ENCODE measurements around the gene LRRFIP1. TPM values are rescaled to one million over a fixed set of nuclear protein-coding genes. Genes with fewer than 3 reads are reported as not detected.

LRRFIP1 gene
- total and polyA plus RNA-seq, 9 donors: 27.4 to 71.1 (median 56.1) TPM

DNA sequence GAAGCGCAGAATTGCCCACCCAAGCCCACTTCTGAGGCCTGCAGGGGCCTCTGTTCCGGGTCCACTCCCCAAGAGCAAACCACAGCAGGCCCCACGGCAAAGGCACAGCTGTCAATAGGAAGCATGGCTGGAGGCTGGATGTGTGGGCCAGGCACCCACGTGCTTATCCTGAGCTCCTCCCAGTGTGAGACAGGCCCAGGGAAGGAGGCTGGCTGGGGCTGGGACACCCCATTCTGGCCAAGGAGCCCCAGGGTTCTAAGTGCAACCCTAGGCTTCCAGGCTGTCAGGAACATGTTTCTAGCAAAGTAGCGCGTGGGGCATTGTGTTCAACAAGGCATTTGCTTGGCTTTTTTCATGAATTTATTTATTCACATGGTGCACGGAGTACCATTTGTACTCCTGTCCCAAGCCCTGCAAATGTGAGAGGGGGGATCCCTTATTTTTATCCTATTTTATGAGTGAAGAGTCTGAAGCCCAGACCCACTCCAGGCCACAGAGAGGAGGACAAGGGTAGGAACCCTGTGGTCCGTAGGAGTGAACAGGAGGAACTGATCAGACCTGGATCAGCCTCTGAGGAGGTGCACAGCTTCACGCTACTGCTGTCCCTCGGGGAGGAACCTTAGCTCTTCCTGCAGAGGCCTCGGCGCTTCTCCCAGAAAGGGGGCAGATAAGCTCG, 30.7 kb upstream of the LRRFIP1 start:
- H3K9me3 ChIP-seq: no peaks in the 10 kb centered on the region
- no peak overlapping the region for H3K4me3 ChIP-seq
- no peak overlapping the region for H3K27ac ChIP-seq
- H3K36me3 ChIP-seq: no peaks in the 10 kb centered on the region
- intact Hi-C loops (cut with DNase I): no loop called here
- WGBS, 3 donors: 85 to 87% (median 87%) methylated on average over 13 of the region's 13 CpGs
- TF ChIP-seq EP300 (IDR thresholded peaks at IDR 0.05): no peak
- TF ChIP-seq, protein P1, sequence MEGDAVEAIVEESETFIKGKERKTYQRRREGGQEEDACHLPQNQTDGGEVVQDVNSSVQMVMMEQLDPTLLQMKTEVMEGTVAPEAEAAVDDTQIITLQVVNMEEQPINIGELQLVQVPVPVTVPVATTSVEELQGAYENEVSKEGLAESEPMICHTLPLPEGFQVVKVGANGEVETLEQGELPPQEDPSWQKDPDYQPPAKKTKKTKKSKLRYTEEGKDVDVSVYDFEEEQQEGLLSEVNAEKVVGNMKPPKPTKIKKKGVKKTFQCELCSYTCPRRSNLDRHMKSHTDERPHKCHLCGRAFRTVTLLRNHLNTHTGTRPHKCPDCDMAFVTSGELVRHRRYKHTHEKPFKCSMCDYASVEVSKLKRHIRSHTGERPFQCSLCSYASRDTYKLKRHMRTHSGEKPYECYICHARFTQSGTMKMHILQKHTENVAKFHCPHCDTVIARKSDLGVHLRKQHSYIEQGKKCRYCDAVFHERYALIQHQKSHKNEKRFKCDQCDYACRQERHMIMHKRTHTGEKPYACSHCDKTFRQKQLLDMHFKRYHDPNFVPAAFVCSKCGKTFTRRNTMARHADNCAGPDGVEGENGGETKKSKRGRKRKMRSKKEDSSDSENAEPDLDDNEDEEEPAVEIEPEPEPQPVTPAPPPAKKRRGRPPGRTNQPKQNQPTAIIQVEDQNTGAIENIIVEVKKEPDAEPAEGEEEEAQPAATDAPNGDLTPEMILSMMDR (IDR thresholded peaks at IDR 0.05): no peak
- no peak for TF ChIP-seq POLR2A (IDR thresholded peaks at IDR 0.05)
- DNase-seq: peak in 2 of 5 donors; percentile 14 to 18
- no peaks in the 10 kb centered on the region for H3K4me1 ChIP-seq (ENCODE audit: insufficient read depth)
- H3K27me3 ChIP-seq: no peaks in the 10 kb centered on the region

DNA sequence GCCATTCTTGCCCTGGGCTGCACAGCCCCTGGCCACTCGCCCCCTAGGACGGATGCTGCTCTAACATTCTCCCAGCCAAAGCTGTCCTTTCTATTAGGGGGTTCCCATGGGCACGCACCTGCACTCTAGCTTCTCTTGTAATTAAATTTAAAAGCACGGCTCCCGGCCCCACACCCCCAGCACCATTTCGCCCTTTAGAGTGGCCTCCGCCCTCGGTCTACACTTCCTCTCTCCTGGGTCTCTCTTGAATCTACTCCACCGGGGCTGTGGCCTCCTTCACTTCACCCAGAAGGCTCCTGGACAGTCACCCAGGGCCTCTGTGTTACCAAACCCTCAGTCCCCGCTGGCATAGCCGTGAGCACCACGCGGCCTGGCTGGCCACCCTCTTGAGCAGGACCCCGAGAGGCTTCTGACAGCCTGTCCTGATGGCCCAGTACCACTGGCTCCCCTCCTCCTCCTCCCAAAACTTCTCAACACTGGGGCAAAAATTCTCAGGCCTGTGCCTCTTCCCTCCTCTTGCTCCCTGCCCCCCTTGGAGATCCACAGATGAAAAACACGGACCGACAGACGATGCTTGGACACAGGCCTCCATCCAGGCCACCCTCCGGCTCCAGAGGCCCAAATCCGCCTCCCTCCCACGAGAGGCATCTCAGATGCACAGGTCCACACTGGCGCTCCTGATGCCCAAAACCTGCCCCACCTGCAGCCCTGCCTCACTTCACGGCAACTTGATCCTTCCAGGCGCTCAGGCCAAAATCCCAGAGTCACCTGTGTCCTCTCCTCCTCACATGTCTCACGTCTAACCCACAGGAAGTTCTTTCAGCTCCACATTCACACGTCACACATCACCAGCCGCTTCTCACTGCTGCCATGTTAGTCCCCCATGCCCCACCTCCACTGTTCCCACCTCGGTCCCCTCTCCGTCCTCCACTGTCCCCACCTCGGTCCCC, 29.9 kb upstream of the LRRFIP1 start:
- no peaks in the 10 kb centered on the region for H3K4me1 ChIP-seq (ENCODE audit: insufficient read depth)
- no peak overlapping the region for H3K4me3 ChIP-seq
- no peaks in the 10 kb centered on the region for H3K36me3 ChIP-seq
- H3K27ac ChIP-seq: no peak overlapping the region
- H3K27me3 ChIP-seq: no peaks in the 10 kb centered on the region
- H3K9me3 ChIP-seq: no peaks in the 10 kb centered on the region
- TF ChIP-seq EP300 (IDR thresholded peaks at IDR 0.05) (no peak), POLR2A (IDR thresholded peaks at IDR 0.05) (no peak)
- TF ChIP-seq, protein P1 (IDR thresholded peaks at IDR 0.05): no peak
- WGBS, 3 donors: 92 to 94% (median 93%) methylated on average over 29 of the region's 29 CpGs
- intact Hi-C loops (cut with DNase I): no loop called here
- peak in 2 of 5 donors; percentile 18 to 21 for DNase-seq

DNA sequence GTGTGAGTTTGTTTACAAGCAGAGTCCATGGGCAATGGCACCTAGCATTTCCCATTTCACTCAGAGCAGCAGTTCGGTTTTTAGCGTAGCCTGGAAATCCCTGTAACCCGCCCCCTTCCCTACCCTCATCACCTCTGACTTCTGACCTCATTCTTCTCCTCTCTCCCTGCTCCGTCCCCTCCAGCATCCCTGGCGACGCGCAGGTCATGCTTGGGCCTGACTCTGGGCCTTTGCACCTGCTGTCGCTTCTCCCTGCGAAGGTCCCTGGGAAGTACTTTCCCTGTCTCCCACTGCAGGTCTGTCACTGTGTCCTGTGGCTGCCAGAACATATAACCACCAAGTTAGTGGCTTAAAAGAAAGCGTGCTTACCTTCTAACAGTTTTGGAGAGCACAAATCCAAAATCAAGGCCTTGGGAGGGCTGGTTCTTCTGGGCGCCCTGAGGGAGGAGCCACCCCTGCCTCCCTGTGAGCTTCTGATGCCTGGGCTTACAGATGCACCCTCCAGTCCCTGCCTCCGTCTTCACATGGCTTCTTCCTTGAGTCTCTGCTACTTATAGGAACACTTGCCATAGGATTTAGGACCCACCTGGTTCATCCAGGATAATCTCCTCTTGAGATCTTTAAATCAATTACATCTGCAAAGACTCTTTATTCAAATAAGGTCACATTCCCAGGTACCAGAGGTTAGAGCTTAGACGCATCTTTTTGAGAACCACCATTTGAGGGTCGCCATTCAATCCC, 28.7 kb upstream of the LRRFIP1 start:
- intact Hi-C loops (cut with DNase I): no loop called here
- WGBS, 3 donors: 89 to 96% (median 94%) methylated on average over 14 of the region's 14 CpGs
- TF ChIP-seq POLR2A (IDR thresholded peaks at IDR 0.05): no peak
- Histone ChIP-seq H3K4me1 (ENCODE audit: insufficient read depth) (no peaks in the 10 kb centered on the region), H3K27me3 (no peaks in the 10 kb centered on the region), H3K36me3 (no peaks in the 10 kb centered on the region), H3K4me3 (no peak overlapping the region), H3K27ac (no peak overlapping the region), H3K9me3 (no peaks in the 10 kb centered on the region)
- peak in 1 of 5 donors; percentile 16 for DNase-seq

DNA sequence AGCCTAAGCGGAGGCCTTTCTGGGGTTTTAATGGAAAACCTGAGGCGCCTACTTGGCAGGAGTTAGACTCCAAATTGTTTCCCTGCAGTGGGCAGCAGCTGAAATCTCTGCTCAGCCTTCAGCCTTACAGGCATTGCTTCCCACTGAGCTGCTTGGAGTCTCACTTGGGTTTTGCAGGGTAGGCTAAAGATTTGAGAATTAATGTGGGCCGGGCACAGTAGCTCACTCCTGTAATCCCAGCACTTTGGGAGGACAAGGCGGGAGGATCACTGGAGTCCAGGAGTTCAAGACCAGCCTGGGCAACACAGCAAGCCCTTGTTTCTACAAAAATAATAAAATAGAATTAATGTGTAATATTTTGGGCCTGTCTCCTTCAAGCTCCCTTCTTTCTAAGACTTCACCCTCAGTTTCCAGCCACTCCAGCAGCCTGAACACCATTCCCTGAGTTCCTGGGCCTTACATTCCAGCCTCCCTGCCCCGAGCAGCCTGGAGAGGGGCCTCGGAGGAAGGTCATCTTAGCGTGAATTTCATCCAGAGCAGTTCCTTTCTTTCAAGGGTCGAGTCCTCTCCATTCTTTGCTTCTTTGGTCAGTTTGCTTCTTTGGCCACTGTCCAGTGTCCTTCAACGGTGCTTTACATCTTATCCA, 27.8 kb upstream of the LRRFIP1 start:
- H3K27me3 ChIP-seq: no peaks in the 10 kb centered on the region
- H3K9me3 ChIP-seq: no peaks in the 10 kb centered on the region
- no peaks in the 10 kb centered on the region for H3K4me1 ChIP-seq (ENCODE audit: insufficient read depth)
- TF ChIP-seq, protein P1 (IDR thresholded peaks at IDR 0.05): no peak
- TF ChIP-seq POLR2A (IDR thresholded peaks at IDR 0.05): no peak
- TF ChIP-seq EP300 (IDR thresholded peaks at IDR 0.05): no peak
- DNase-seq: peak in 2 of 5 donors; percentile 12 to 19
- WGBS, 3 donors: 49 to 55% (median 53%) methylated on average over 9 of the region's 9 CpGs
- H3K4me3 ChIP-seq: peak overlapping the region; percentile 21
- intact Hi-C loops (cut with DNase I): loop anchor here in 1 of 4 donors (5.0 kb wide), 1 partner anchor 143 kb away; no protein-coding TSS in a partner anchor
- H3K36me3 ChIP-seq: no peaks in the 10 kb centered on the region
- H3K27ac ChIP-seq: peak overlapping the region in 1 of 2 donors; percentile 83

Measured in ovary (tissue), 9 donors.